Stomach smooth muscle (tissue), 2 donors: ENCODE results near the gene PKDREJ.

Experiments used
- H3K27ac ChIP-seq: one replicate; pipeline ENCODE4 v1.7.0; 2013; ENCODE audit warnings: mild to moderate bottlenecking, low read length, inconsistent platforms
- H3K27me3 ChIP-seq, 2 donors: one replicate each; pipeline ENCODE4 v1.7.0; 2013; ENCODE audit warnings: low read length in 2 of 2; ENCODE audit not compliant: insufficient read depth in 2 of 2, control insufficient read depth in 1 of 2
- H3K36me3 ChIP-seq, 2 donors: one replicate each; pipeline ENCODE4 v1.7.0; 2013; ENCODE audit warnings: low read length in 2 of 2; ENCODE audit not compliant: control insufficient read depth in 2 of 2, insufficient read depth in 2 of 2
- H3K4me1 ChIP-seq: one replicate; pipeline ENCODE4 v1.7.0; 2013; ENCODE audit warnings: low read length; ENCODE audit not compliant: control insufficient read depth, insufficient read depth
- H3K4me3 ChIP-seq, 2 donors: one replicate each; pipeline ENCODE4 v1.7.0; 2013; ENCODE audit warnings: low read length in 2 of 2
- H3K9ac ChIP-seq, 2 donors: one replicate each; pipeline ENCODE4 v1.7.0; 2013; ENCODE audit warnings: low read length in 2 of 2, mild to moderate bottlenecking in 1 of 2
- H3K9me3 ChIP-seq, 2 donors: one replicate each; pipeline ENCODE4 v1.7.0; 2013; ENCODE audit warnings: low read length in 2 of 2; ENCODE audit not compliant: control insufficient read depth in 2 of 2
- donor health status: healthy.
- donor health status: Pancreatic carcinoma.

The PKDREJ gene

DNA sequence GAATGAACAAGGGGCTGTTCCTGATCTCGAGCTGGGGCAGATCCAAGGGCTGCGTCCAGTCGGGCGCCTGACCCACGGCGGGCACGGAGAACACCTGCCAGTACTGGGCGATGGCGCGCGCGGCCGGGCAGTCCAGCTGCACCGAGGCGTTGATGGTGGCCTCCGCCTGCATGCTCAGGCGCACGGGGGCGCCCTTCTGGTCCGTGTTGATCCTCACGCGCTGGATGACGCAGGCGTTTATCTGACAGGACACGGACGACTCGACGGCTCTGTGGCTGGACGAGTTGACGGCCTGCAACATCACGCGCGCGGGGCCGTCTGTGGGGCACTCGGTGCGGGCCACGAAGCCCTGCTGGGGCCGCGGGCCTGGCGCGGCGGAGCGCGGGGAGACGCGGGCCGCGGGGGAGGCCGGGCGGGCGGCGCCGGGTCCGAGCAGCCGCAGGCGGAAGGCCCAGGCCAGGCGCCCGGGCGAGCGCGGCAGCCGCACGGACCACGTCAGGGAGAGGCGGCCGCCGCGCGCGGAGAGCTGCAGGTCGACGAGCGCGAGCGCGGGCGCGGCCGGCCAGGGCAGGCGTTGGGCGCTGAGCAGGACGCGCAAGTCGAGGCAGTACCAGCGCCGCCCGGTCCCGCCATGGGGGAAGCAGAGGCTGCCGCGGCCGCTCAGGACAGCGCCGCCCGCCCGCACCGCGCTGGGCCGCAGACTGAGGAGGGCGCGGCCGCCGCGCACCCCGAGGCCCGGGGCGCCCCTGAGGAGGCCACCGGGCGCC is 511 bp downstream of the PKDREJ start:
- H3K4me3 ChIP-seq = peak overlapping the region in 1 of 2 donors; percentile 64
- no peaks in the 10 kb centered on the region for H3K27me3 ChIP-seq
- H3K9ac ChIP-seq = no peak overlapping the region

DNA sequence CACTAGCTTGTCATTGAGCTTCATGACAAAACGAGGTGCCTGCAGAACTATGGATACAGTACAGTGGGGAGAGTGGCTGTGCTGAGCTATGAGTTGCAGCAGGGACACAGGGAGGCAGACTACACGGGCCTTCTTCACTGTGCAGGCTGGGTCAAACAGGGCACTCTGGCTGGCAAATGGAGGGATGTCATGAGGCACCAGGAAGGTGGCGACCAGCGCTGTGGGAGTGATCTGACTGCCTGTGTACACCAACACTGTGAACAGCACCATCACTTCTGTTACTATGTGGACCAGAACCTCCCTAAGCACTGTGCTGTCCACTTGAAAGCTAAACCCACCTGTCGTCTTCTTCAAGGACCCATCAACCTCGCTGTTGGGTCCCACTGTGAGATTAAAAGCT is 3.1 kb downstream of the PKDREJ start:
- Histone ChIP-seq H3K4me1 (peaks cover 8% of the 10 kb centered on the region), H3K36me3 (no peaks in the 10 kb centered on the region), H3K4me3 (no peak overlapping the region), H3K27me3 (no peaks in the 10 kb centered on the region), H3K27ac (no peak overlapping the region), H3K9me3 (no peaks in the 10 kb centered on the region), H3K9ac (no peak overlapping the region)

More for the DNA sequence above, 511 bp downstream of the PKDREJ start:
- no peaks in the 10 kb centered on the region for H3K36me3 ChIP-seq
- H3K27ac ChIP-seq = no peak overlapping the region
- H3K4me1 ChIP-seq = peaks cover 12% of the 10 kb centered on the region
- no peaks in the 10 kb centered on the region for H3K9me3 ChIP-seq

DNA sequence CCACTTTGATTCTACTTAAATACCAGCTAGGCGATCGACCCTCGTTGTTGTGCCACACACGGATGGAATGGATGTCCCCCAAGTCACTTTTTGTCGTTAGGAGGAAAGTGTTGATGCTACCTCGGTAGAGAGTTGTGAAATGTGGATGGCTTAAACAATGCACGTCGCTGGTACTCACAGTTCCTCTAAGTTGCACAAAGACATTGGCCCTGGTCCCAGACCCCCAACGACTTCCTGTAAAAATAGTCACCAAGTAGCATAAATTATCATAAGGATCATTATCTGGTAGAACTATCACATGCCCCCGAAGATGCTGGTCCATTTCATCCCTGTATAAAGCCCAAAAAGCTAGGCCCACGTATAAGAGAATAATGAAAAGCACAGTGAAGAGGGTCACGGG is 3.8 kb downstream of the PKDREJ start:
- H3K9ac ChIP-seq = no peak overlapping the region
- H3K4me1 ChIP-seq = peaks cover 8% of the 10 kb centered on the region
- H3K27me3 ChIP-seq = no peaks in the 10 kb centered on the region
- no peaks in the 10 kb centered on the region for H3K36me3 ChIP-seq
- no peak overlapping the region for H3K27ac ChIP-seq
- H3K4me3 ChIP-seq = no peak overlapping the region
- H3K9me3 ChIP-seq = no peaks in the 10 kb centered on the region

DNA sequence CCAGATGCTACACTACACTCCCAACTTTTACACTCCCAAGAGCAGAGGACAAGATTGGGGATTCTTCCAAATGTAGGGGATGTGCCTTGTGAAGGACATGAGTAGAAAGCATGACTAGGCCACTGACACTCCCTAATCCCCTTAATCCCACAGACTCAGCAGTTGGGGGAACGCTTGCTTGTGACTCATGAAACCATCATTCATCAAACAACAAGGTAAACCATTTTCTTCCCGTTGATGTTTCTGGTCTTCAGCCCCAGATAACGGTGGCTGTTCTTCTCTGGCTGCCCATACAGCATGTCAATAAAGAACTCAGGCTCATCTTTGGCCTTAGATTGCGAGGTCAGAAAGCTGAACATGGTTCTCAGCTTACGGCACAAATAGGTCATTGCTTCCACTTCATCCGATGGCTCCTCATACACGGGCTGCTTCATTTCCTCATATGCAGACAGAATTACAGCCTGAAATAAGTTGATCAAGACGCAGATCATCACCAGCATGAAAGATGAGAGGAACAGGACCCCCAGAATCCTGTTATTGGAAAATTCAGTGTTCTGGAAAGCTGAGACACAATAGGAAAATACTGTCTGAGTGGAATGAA is 6.7 kb downstream of the PKDREJ start:
- Histone ChIP-seq H3K36me3 (no peaks in the 10 kb centered on the region), H3K4me3 (no peak overlapping the region), H3K27me3 (no peaks in the 10 kb centered on the region), H3K27ac (no peak overlapping the region), H3K9ac (no peak overlapping the region), H3K4me1 (no peaks in the 10 kb centered on the region), H3K9me3 (no peaks in the 10 kb centered on the region)

DNA sequence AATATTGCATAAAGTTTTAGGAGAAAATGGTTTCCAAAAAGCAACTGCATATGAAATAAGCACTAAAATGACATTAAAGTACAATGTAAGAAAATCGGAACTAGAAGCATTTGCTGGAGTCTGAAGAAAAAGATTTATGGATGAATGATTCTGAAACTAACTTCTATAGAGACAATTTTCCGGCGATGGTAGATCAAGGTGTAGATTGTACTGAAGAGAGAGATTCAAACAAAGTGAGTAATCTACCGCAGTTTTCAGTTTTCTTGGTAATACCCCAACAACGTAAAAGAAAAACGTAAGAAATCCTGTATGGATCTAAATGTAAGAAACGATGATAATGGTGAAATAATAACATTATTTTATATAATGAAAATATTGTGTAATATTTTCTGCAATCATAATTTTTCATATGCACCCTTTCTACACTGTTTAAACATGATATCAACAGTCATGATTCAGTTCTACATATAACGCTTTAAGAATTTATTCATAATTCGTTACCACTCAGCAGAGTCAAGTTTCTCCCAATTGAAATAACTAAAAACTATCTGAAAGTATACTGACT is 11.2 kb downstream of the PKDREJ start:
- Histone ChIP-seq H3K4me1 (peaks cover 17% of the 10 kb centered on the region), H3K9ac (no peak overlapping the region), H3K4me3 (no peak overlapping the region), H3K36me3 (no peaks in the 10 kb centered on the region), H3K9me3 (no peaks in the 10 kb centered on the region), H3K27me3 (no peaks in the 10 kb centered on the region), H3K27ac (no peak overlapping the region)

DNA sequence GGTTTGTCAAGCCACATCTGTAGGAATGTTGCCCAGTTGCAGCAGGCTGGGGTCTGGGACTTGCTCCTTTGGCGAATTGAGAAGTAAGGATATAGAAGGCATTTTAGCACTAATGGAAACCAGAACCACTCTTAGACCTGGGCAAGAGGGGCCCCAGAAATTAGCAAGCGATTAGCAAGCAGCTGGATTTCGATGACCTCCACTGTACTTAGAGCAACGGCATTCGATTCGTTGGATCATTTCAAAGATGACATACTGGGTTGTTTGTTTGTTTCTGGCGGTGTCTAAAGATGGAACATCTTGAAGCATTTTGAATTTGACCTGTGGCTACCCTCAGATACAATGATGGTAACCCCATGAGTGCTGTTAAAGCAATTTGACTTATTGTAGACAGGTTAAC is 11.9 kb downstream of the PKDREJ start:
- peaks cover 0 to 2% of the 10 kb centered on the region in 2 donors for H3K36me3 ChIP-seq
- H3K27me3 ChIP-seq = no peaks in the 10 kb centered on the region
- H3K4me3 ChIP-seq = peak overlapping the region; percentile 82 to 85
- H3K9me3 ChIP-seq = no peaks in the 10 kb centered on the region
- peaks cover 17% of the 10 kb centered on the region for H3K4me1 ChIP-seq
- peak overlapping the region in 1 of 2 donors; percentile 87 for H3K9ac ChIP-seq
- no peak overlapping the region for H3K27ac ChIP-seq

DNA sequence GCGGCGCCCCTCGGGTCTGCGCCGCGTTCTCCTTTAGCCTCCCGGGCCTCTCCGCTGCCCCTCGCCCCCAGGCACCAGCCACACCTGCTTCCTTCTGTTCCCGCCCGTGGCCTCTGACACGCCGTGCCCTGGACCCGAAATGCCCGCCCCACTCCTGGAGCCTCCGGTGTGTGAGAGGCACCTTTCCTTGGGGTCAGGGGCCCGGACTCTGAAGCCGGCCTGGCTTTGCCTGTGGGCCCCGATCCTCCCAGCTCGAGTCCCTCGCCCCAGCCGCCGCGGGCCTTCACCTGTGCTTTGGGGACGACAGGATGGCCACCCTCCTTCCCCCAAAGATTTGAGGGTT is 12.4 kb downstream of the PKDREJ start:
- Histone ChIP-seq H3K36me3 (peaks cover 0 to 2% of the 10 kb centered on the region in 2 donors), H3K27me3 (no peaks in the 10 kb centered on the region), H3K9me3 (no peaks in the 10 kb centered on the region), H3K27ac (peak overlapping the region; percentile 73), H3K4me1 (peaks cover 20% of the 10 kb centered on the region), H3K9ac (peak overlapping the region; percentile 84 to 87), H3K4me3 (peak overlapping the region; percentile 82 to 85)

DNA sequence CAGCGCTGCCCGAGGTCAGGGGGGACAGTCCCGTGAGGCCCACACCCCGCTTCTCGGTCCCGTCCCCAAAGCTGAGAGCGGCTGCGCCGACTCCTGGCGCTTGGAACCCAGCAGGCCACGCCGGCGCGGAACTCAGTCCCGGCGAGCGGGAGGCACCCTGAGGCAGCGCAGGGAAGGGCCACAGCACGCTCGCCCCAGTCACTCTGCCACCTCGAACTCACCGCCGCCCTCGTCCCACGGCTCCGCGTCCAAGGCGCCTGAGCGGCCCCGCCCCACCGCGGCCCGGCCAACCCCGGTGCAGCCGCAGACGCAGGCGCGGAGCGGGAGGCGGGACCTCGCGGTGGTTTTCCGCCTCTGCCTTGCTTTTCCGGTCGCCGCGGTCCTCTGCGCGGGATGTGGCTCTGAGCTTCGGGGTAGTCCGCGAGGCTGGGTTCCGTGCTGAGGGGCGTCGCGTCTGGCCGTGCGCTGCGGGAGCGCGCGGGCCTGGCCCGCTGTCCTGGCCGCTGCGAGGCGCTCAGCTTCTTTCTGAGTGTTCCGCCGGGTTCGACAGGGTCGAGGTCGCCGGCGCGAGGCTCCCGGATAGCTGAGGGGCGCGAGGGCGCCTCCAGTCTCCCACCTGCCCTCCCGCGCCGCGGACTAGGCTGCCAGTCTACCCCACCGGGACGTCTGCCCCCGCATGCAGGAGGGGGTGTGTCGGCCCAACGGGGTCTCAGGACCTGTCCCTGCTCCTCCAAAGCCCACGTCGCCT is 12.9 kb downstream of the PKDREJ start, which contains the start of gene CDPF1:
Gene CDPF1 (minus strand): TSS at position 259 of the 748 bp plus-strand sequence. CDS start 2,009 bp downstream, outside the sequence.
- Histone ChIP-seq H3K4me1 (peaks cover 25% of the 10 kb centered on the region), H3K27ac (peak within 1 kb of the TSS; percentile 73), H3K9me3 (no peaks in the 10 kb centered on the region), H3K4me3 (peak within 1 kb of the TSS; percentile 82 to 85), H3K27me3 (no peaks in the 10 kb centered on the region), H3K9ac (peak within 1 kb of the TSS; percentile 87 to 90), H3K36me3 (peaks cover 0 to 2% of the 10 kb centered on the region in 2 donors)

DNA sequence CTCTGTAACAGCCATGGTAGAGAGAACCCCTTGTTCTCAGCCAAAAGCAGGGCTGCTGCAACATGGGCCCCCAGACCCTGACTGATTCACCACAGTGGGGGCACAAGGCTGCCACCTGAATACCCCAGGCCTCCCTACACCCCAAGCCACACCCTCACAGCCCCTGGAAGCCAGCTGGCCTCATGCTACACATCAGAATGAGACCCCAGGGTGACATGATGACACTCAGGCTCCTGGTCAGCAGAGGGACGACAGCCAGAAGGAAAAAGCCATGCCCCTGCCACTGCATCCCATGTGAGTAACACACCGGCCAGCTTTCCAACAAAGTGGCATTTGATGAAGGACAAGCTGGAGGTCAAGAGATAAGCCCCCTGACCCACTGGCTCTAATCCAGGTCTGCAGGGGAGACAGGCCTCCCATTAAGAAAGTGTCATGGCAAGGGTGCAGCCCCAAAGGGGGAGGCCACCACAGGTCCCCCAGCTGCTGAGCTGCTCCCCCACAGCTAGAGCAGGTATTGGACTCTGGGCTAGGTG is 15.6 kb downstream of the PKDREJ start:
- no peaks in the 10 kb centered on the region for H3K27me3 ChIP-seq

DNA sequence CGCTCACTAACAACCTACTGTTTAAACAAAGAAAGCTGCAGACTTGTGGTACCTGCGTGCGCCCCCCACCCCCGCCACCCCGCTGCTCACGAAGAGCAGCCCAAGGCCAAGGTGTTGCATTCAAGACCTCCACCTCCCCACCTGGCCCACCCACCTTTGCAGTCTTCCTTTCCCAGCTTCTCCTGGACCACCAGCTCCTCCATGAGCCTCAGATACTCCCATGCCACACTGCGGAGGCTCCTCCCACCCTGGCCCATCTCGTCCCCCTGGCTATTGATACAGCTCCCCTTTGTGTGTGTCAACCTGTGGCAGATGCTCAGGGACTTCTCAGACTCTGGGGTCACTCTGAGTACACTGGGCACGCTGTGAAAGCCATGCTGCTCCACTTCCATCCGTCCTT is 17.0 kb downstream of the PKDREJ start:
- H3K36me3 ChIP-seq = peaks cover 9% of the 10 kb centered on the region in 2 donors
- H3K27ac ChIP-seq = no peak overlapping the region
- H3K9me3 ChIP-seq = no peaks in the 10 kb centered on the region
- H3K4me1 ChIP-seq = peaks cover 30% of the 10 kb centered on the region
- H3K27me3 ChIP-seq = no peaks in the 10 kb centered on the region
- H3K9ac ChIP-seq = no peak overlapping the region
- H3K4me3 ChIP-seq = no peak overlapping the region

More for the DNA sequence above, 15.6 kb downstream of the PKDREJ start:
- H3K4me1 ChIP-seq = peaks cover 26% of the 10 kb centered on the region
- H3K27ac ChIP-seq = no peak overlapping the region
- no peaks in the 10 kb centered on the region for H3K9me3 ChIP-seq
- H3K9ac ChIP-seq = no peak overlapping the region
- H3K36me3 ChIP-seq = peaks cover 9% of the 10 kb centered on the region in 2 donors
- no peak overlapping the region for H3K4me3 ChIP-seq
